HFFc6 (cell line): ENCODE measurements around the gene ZNF136. TPM values are rescaled to one million over a fixed set of nuclear protein-coding genes. Genes with fewer than 3 reads are reported as not detected.

Experiments used
- DNase-seq: peaks from one replicate; pipeline ENCODE4 v3.0.0-alpha.2; 2018
- H3K27ac Mint-ChIP-seq: 2 replicates; pipeline ENCODE4 v1.8.0; 2020; ENCODE audit warnings: mild to moderate bottlenecking, mixed read lengths
- H3K27me3 Mint-ChIP-seq: 2 replicates; pipeline ENCODE4 v1.8.0; 2021; ENCODE audit warnings: mild to moderate bottlenecking, moderate library complexity, mixed read lengths; ENCODE audit not compliant: insufficient read depth
- H3K36me3 Mint-ChIP-seq: 2 replicates; pipeline ENCODE4 v1.8.0; 2021; ENCODE audit warnings: low read depth, mixed read lengths
- H3K4me1 Mint-ChIP-seq: 2 replicates; pipeline ENCODE4 v1.8.0; 2020; ENCODE audit warnings: low read depth, mixed read lengths
- H3K4me3 Mint-ChIP-seq: 2 replicates; pipeline ENCODE4 v1.8.0; 2020; ENCODE audit warnings: mild to moderate bottlenecking, moderate library complexity, mixed read lengths
- H3K9me3 Mint-ChIP-seq: 2 replicates; pipeline ENCODE4 v1.8.0; 2020; ENCODE audit warnings: mild to moderate bottlenecking, mixed read lengths
- CTCF ChIP-seq: fragments of 200-600 bp; sonication (generic); IDR thresholded peaks from 2 replicates; pipeline ENCODE4 v1.5.0; 2021; ENCODE audit warnings: antibody characterized with exemption, mild to moderate bottlenecking
- total RNA-seq, 6 experiments: library from RNA; stranded (reverse); fragmentation: NEBNext Ultra II Directional; extraction: Animal tissue kit (Norgen Biotek cat#: 25700); gene quantifications; 2 replicates in 1 of 6; 3 replicates in 5 of 6; pipeline ENCODE4 v1.2.3, GENCODE V29; 2021

Gene ZNF136
- total RNA-seq, 6 experiments from 2014 or later = 2.3 to 6.9 (median 3.0) TPM

- H3K36me3 Mint-ChIP-seq = peaks cover 63% of the 10 kb centered on the region
- peaks cover 92% of the 10 kb centered on the region for H3K9me3 Mint-ChIP-seq
- no peak for DNase-seq
- no peak overlapping the region for H3K27ac Mint-ChIP-seq
- no peaks in the 10 kb centered on the region for H3K4me1 Mint-ChIP-seq
- TF ChIP-seq CTCF = no peak
- no peaks in the 10 kb centered on the region; the same call in 1 of the 2 replicates for H3K27me3 Mint-ChIP-seq
- H3K4me3 Mint-ChIP-seq = no peak overlapping the region
Measured at GRCh38 chr19:12217332-12217731, 54.4 kb downstream of the ZNF136 start.

GRCh38 chr19:12222980-12223630 lies 60.2 kb downstream of the ZNF136 start:
- Mint-ChIP-seq H3K4me1 (no peaks in the 10 kb centered on the region), H3K9me3 (peaks cover 60% of the 10 kb centered on the region), H3K36me3 (peaks cover 33% of the 10 kb centered on the region), H3K27ac (no peak overlapping the region), H3K27me3 (peaks cover 2% of the 10 kb centered on the region), H3K4me3 (no peak overlapping the region)
- no peak for DNase-seq
- TF ChIP-seq CTCF = no peak

DNA sequence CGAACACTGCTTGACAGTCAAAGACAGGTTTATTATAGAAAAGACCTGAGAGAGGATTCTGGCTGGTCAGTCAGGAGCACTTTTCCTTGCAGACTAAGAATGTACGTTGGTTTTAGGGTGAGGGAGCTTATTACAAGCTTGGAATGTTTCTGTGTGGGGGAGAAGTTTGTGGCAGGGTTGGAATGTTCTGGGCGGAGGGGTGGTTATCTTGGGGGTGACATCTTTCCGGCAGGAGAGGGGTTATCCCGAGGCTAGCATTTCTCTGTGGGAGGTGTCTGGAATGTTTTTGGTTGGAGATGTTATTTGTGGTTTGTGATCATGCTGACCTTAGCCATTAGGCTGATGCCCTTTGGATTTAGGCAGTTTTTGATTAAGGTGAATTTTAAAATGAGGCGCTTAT lies 61.8 kb downstream of the ZNF136 start:
- Mint-ChIP-seq H3K36me3 (peaks cover 33% of the 10 kb centered on the region), H3K27me3 (peaks cover 2% of the 10 kb centered on the region), H3K4me1 (no peaks in the 10 kb centered on the region), H3K27ac (no peak overlapping the region), H3K4me3 (no peak overlapping the region), H3K9me3 (peaks cover 54% of the 10 kb centered on the region)
- TF ChIP-seq CTCF = no peak
- no peak for DNase-seq

DNA sequence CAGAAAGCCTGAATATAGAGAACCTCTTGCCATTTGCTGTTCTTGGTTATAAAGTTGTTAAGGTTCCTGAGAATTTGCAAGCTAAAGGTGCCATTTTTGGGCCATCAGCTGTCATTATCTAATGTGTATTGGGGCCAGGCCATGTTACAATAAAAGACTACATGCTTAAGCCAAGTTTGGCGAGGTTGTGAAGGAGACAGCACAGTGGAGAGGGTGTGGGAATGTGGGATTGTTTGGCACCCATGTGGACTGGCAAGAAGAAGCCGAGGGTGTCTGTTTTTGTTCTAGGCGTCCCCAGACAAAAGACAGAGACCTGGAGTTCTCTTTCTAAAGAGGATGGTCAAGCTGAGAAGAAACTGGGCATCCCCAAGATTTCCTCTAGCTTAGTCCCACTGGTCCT lies 67.1 kb downstream of the ZNF136 start:
- no peak for DNase-seq
- no peak for TF ChIP-seq CTCF
- Mint-ChIP-seq H3K27ac (no peak overlapping the region), H3K9me3 (peaks cover 72% of the 10 kb centered on the region), H3K4me3 (no peak overlapping the region), H3K36me3 (peaks cover 55% of the 10 kb centered on the region), H3K4me1 (no peaks in the 10 kb centered on the region), H3K27me3 (no peaks in the 10 kb centered on the region; the same call in 1 of the 2 replicates)

DNA sequence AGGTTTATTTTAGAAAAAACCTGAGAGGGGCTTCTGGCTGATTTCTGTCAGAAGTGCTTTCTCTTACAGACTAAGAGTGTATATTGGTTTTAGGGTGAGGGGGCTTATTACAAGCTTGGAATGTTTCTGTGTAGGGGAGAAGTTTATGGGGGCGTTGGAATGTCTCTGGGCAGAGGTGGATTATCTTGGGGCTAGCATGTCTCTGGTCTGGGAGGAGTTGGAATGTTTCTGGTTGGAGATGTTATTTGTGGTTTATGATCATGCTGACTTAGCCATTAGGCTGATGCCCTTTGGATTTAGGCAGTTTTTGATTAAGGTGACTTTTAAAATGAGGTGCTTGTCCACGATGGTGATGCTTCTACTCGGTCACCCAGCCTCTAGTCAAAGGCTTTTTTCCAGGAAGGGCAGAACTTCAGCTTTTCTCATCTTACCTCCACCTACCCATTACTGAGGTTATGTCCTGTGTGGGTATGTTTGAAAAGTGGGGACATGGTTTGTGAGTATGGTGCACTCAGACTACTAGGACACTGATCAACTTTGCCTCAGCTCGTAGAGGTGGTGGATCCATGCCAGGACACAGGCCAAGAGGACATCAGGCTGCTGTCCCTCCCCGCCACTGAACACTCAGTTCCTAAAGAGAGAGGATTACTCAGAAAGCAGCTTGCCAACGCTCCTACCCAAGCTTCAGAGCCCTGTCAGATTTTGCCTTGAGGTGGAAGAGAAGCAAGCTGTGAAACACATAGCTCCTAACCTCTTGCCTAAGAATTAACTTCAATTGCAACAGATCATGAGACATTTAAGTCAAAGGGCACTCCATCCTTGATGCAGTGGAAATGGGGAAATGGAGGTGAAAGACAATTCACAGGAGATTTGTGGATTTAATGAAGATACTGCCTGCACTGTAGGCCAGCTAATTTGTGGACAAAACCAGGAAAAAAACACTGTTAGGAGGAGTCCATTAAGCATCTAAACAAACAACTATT lies 68.1 kb downstream of the ZNF136 start:
- H3K27ac Mint-ChIP-seq = no peak overlapping the region
- no peak for TF ChIP-seq CTCF
- H3K4me3 Mint-ChIP-seq = no peak overlapping the region
- no peak for DNase-seq
- H3K27me3 Mint-ChIP-seq = no peaks in the 10 kb centered on the region; the same call in 1 of the 2 replicates
- peaks cover 76% of the 10 kb centered on the region for H3K9me3 Mint-ChIP-seq
- peaks cover 62% of the 10 kb centered on the region for H3K36me3 Mint-ChIP-seq
- H3K4me1 Mint-ChIP-seq = no peaks in the 10 kb centered on the region
